GM23338 (cell line): ENCODE data around the gene GALNT15. TPM values are rescaled to one million over a fixed set of nuclear protein-coding genes. Genes with fewer than 3 reads are reported as not detected.

Source experiments
- ATAC-seq: fragments of 200-7000 bp; cut with Tn5 transposase; 3 replicates; pipeline ENCODE4 v1.9.1; 2020
- DNase-seq: peaks from one replicate; pipeline ENCODE4 v3.0.0-alpha.2; 2015; ENCODE audit warnings: low spot score
- H2AFZ ChIP-seq: fragments of 200-600 bp; sonication (generic); 2 replicates; pipeline ENCODE4 v1.8.0; 2016; ENCODE audit warnings: antibody characterized with exemption, mild to moderate bottlenecking, moderate library complexity
- H3F3A ChIP-seq: fragments of 200-600 bp; sonication (generic); replicated peaks from 2 replicates; pipeline ENCODE4 v1.8.0; 2017; ENCODE audit warnings: antibody characterized with exemption, mixed run types, low read depth
- H3K27ac ChIP-seq: fragments of 200-600 bp; sonication (generic); 2 replicates; pipeline ENCODE4 v1.6.1; 2016; ENCODE audit warnings: low read depth
- H3K27me3 ChIP-seq: fragments of 200-600 bp; sonication (generic); 2 replicates; pipeline ENCODE4 v1.8.0; 2016; ENCODE audit warnings: mild to moderate bottlenecking, mixed run types, moderate library complexity; ENCODE audit not compliant: insufficient read depth
- H3K36me3 ChIP-seq: fragments of 200-600 bp; sonication (generic); 2 replicates; pipeline ENCODE4 v1.8.0; 2016; ENCODE audit warnings: mild to moderate bottlenecking; ENCODE audit not compliant: insufficient read depth
- H3K4me1 ChIP-seq: fragments of 200-600 bp; sonication (generic); 2 replicates; pipeline ENCODE4 v1.8.0; 2016; ENCODE audit warnings: mild to moderate bottlenecking, moderate library complexity; ENCODE audit not compliant: insufficient read depth
- H3K4me2 ChIP-seq: fragments of 200-600 bp; sonication (generic); 2 replicates; pipeline ENCODE4 v1.7.1; 2017; ENCODE audit warnings: mixed run types
- H3K4me3 ChIP-seq: fragments of 200-600 bp; sonication (generic); 2 replicates; pipeline ENCODE4 v1.6.1; 2016; ENCODE audit warnings: mixed run types
- H3K79me2 ChIP-seq: fragments of 200-600 bp; sonication (generic); replicated peaks from 2 replicates; pipeline ENCODE4 v1.8.0; 2017; ENCODE audit warnings: mild to moderate bottlenecking; ENCODE audit not compliant: insufficient read depth
- H3K9me2 ChIP-seq: fragments of 200-600 bp; sonication (generic); 2 replicates; pipeline ENCODE4 v1.8.0; 2017; ENCODE audit not compliant: insufficient read depth
- H4K20me1 ChIP-seq: fragments of 200-600 bp; sonication (generic); replicated peaks from 2 replicates; pipeline ENCODE4 v1.8.0; 2017; ENCODE audit warnings: mild to moderate bottlenecking; ENCODE audit not compliant: insufficient read depth
- H3K27ac Mint-ChIP-seq: 2 replicates; pipeline ENCODE4 v1.8.0; 2020; ENCODE audit warnings: inconsistent platforms, mild to moderate bottlenecking, moderate library complexity, mixed read lengths
- H3K27me3 Mint-ChIP-seq: 3 replicates; pipeline ENCODE4 v1.8.0; 2022; ENCODE audit warnings: low read depth, mild to moderate bottlenecking, moderate library complexity, mixed read lengths, inconsistent platforms; ENCODE audit not compliant: insufficient read depth, poor library complexity
- H3K36me3 Mint-ChIP-seq: 3 replicates; pipeline ENCODE4 v1.8.0; 2021; ENCODE audit warnings: low read depth, mild to moderate bottlenecking, inconsistent platforms, moderate library complexity, mixed read lengths
- H3K4me1 Mint-ChIP-seq: 3 replicates; pipeline ENCODE4 v1.8.0; 2020; ENCODE audit warnings: mild to moderate bottlenecking, inconsistent platforms, mixed read lengths
- H3K4me3 Mint-ChIP-seq: 3 replicates; pipeline ENCODE4 v1.8.0; 2021; ENCODE audit warnings: moderate library complexity, mild to moderate bottlenecking, inconsistent platforms, mixed read lengths
- H3K9me3 Mint-ChIP-seq: 3 replicates; pipeline ENCODE4 v1.8.0; 2020; ENCODE audit warnings: moderate library complexity, mild to moderate bottlenecking, inconsistent platforms, mixed read lengths
- CREB1 ChIP-seq: fragments of 250-450 bp; sonication (Bioruptor Pico); IDR thresholded peaks from 2 replicates; pipeline ENCODE4 v1.5.0; 2020; ENCODE audit warnings: low read depth, mild to moderate bottlenecking, moderate library complexity
- CTCF ChIP-seq, 2 experiments: fragments of 200-600 bp in 1 of 2; sonication (generic) in 1 of 2; conservative IDR thresholded peaks; 2 replicates each; pipeline versions ENCODE4 v1.5.1 to v1.6.1; 2016 to 2017; ENCODE audit warnings: antibody characterized with exemption in 2 of 2, low read depth in 2 of 2, mild to moderate bottlenecking in 2 of 2, moderate library complexity in 1 of 2
- EZH2phosphoT487 ChIP-seq: fragments of 200-600 bp; sonication (generic); IDR thresholded peaks from one replicate; pipeline ENCODE4 v1.8.1; 2018; ENCODE audit warnings: antibody characterized with exemption; ENCODE audit not compliant: unreplicated experiment
- ZNF114 ChIP-seq: fragments of 250-450 bp; sonication (Bioruptor Pico); IDR thresholded peaks from 2 replicates; pipeline ENCODE4 v1.5.0; 2020; ENCODE audit warnings: mild to moderate bottlenecking, moderate library complexity
- ZNF331 ChIP-seq: fragments of 250-450 bp; sonication (Bioruptor Pico); IDR thresholded peaks from 2 replicates; pipeline ENCODE4 v1.5.0; 2020; ENCODE audit warnings: low read depth, mild to moderate bottlenecking, moderate library complexity
- ZNF462 ChIP-seq: fragments of 250-450 bp; sonication (Bioruptor Pico); IDR thresholded peaks from 2 replicates; pipeline ENCODE4 v1.5.0; 2020; ENCODE audit warnings: mild to moderate bottlenecking, moderate library complexity
- polyA plus RNA-seq: library from polyadenylated mRNA; unstranded; fragments of >200 nt; fragmentation: Nextera tagmentation; extraction: Ambion mirVana; gene quantifications from 2 replicates; pipeline ENCODE4 v1.2.1, GENCODE V29; 2016
- total RNA-seq: library from RNA; depleted of rRNA; stranded (reverse); fragments of >200 nt; shearing (Covaris generic); gene quantifications from 2 replicates; pipeline ENCODE4 v1.2.3, GENCODE V29; 2014

The GALNT15 gene
- total and polyA plus RNA-seq, 2 experiments from 2014 or later = 0.06 to 0.35 TPM

- no peaks in the 10 kb centered on the region for H3K36me3 ChIP-seq
- H3K27me3 ChIP-seq = no peaks in the 10 kb centered on the region
- Mint-ChIP-seq H3K4me3 (no peak overlapping the region), H3K36me3 (no peaks in the 10 kb centered on the region), H3K4me1 (no peaks in the 10 kb centered on the region), H3K27ac (no peak overlapping the region), H3K27me3 (peaks cover 4% of the 10 kb centered on the region), H3K9me3 (no peaks in the 10 kb centered on the region)
- no peak overlapping the region for H3K4me3 ChIP-seq
- no peak overlapping the region for H3K4me2 ChIP-seq
- H2AFZ ChIP-seq = no peak overlapping the region
- H3K79me2 ChIP-seq = no peaks in the 10 kb centered on the region
- H3K4me1 ChIP-seq = no peaks in the 10 kb centered on the region
- no peaks in the 10 kb centered on the region for H3F3A ChIP-seq
- no peaks in the 10 kb centered on the region; the same call in 1 of the 2 replicates for H4K20me1 ChIP-seq
- ATAC-seq (no peak), DNase-seq (no peak)
- no peaks in the 10 kb centered on the region for H3K9me2 ChIP-seq
- TF ChIP-seq ZNF331 (CRISPR knock-in tag) (no peak), ZNF114 (CRISPR knock-in tag) (no peak), EZH2phosphoT487 (no peak), CTCF (conservative IDR thresholded peaks at IDR 0.05; ENCODE audit: low read depth in 2 of 2) (no peak), CREB1 (CRISPR knock-in tag) (no peak), ZNF462 (CRISPR knock-in tag) (no peak)
- no peak overlapping the region for H3K27ac ChIP-seq
These were observed 79.1 kb downstream of the GALNT15 start for GRCh38 chr3:16253601-16254000.
